NT2/D1 (cell line): ENCODE data around the gene RASL10A.

Source experiments
- DNase-seq: peaks from one replicate; pipeline ENCODE4 v3.0.0-alpha.2; 2011; ENCODE audit warnings: low read depth, low spot score
- H3K27me3 ChIP-seq: 2 replicates; pipeline ENCODE4 v1.6.0; 2011; ENCODE audit warnings: mild to moderate bottlenecking; ENCODE audit not compliant: insufficient read length, insufficient read depth
- H3K36me3 ChIP-seq: 2 replicates; pipeline ENCODE4 v1.6.1; 2011; ENCODE audit warnings: mild to moderate bottlenecking, low read length, mixed read lengths; ENCODE audit not compliant: insufficient read depth, insufficient read length
- H3K4me1 ChIP-seq: 2 replicates; pipeline ENCODE4 v1.5.1; 2011; ENCODE audit not compliant: insufficient read depth, insufficient read length
- H3K4me3 ChIP-seq: 2 replicates; pipeline ENCODE4 v1.5.1; 2011; ENCODE audit warnings: low read depth; ENCODE audit not compliant: insufficient read length
- H3K9ac ChIP-seq: 2 replicates; pipeline ENCODE4 v1.6.0; 2011; ENCODE audit warnings: low read depth; ENCODE audit not compliant: insufficient read length
- H3K9me3 ChIP-seq: 2 replicates; pipeline ENCODE4 v1.5.1; 2011; ENCODE audit warnings: mild to moderate bottlenecking, low read length; ENCODE audit not compliant: insufficient read depth
- SUZ12 ChIP-seq: IDR thresholded peaks from 2 replicates; pipeline ENCODE4 v1.6.1; 2011; ENCODE audit not compliant: insufficient read length, insufficient read depth; ENCODE audit errors: extremely low read depth
- YY1 ChIP-seq: IDR thresholded peaks from 2 replicates; pipeline ENCODE4 v1.6.1; 2011; ENCODE audit not compliant: insufficient read length, insufficient read depth
- ZNF274 ChIP-seq: IDR thresholded peaks from 2 replicates; pipeline ENCODE4 v1.6.1; 2011; ENCODE audit warnings: mild to moderate bottlenecking, low read depth, low read length

The RASL10A gene

DNA sequence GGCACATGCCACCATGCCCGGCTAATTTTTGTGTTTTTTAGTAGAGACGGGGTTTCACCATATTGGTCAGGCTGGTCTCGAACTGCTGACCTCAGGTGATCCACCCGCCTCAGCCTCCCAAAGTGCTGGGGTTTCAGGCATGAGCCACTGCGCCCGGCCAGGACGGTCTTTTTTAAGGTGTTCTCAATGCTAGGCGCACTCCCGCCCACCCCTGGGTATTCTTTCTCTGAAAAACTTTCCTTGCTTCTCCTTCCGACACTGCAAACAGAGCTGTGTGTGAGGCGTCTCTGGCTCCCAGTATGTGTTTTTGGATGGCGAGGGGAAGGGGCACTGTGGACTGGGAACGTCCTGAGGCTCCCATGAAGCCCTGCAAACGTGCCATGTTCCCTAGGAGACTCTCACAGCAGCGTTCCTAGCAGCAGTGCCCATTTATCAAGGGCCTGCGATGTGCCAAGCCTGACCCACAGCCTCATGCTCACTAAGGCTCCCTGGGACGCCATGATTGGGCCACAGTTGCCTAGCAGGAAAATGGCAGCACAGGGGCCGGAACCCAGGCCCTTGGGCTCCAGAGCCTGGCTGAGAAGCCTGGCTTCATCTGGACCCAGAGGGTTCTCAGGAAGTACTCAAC lies 2.4 kb upstream of the RASL10A start:
- H3K36me3 ChIP-seq = peaks cover 4% of the 10 kb centered on the region
- H3K9me3 ChIP-seq = no peaks in the 10 kb centered on the region; the same call in 1 of the 2 replicates
- peaks cover 9% of the 10 kb centered on the region for H3K4me1 ChIP-seq
- TF ChIP-seq ZNF274 = no peak
- TF ChIP-seq YY1 = no peak
- no peak for TF ChIP-seq SUZ12
- no peak overlapping the region for H3K4me3 ChIP-seq
- DNase-seq = no peak
- H3K27me3 ChIP-seq = peaks cover 34% of the 10 kb centered on the region
- no peak overlapping the region for H3K9ac ChIP-seq

- Histone ChIP-seq H3K4me1 (peaks cover 13% of the 10 kb centered on the region), H3K27me3 (peaks cover 34% of the 10 kb centered on the region), H3K36me3 (peaks cover 16% of the 10 kb centered on the region), H3K9me3 (no peaks in the 10 kb centered on the region; the same call in 1 of the 2 replicates), H3K9ac (peak overlapping the region; percentile 42), H3K4me3 (no peak overlapping the region)
- TF ChIP-seq ZNF274 (no peak), YY1 (no peak), SUZ12 (no peak)
- no peak for DNase-seq
Observed at GRCh38 chr22:29316141-29316828, 788 bp upstream of the RASL10A start.

- Histone ChIP-seq H3K4me1 (peaks cover 15% of the 10 kb centered on the region), H3K9me3 (no peaks in the 10 kb centered on the region; the same call in 1 of the 2 replicates), H3K9ac (peak overlapping the region; percentile 74), H3K27me3 (peaks cover 34% of the 10 kb centered on the region), H3K36me3 (peaks cover 20% of the 10 kb centered on the region), H3K4me3 (peak overlapping the region; percentile 45)
- no peak for DNase-seq
- TF ChIP-seq ZNF274 = no peak
- no peak for TF ChIP-seq SUZ12
- no peak for TF ChIP-seq YY1
Observed at GRCh38 chr22:29314537-29315285, 786 bp downstream of the RASL10A start.

DNA sequence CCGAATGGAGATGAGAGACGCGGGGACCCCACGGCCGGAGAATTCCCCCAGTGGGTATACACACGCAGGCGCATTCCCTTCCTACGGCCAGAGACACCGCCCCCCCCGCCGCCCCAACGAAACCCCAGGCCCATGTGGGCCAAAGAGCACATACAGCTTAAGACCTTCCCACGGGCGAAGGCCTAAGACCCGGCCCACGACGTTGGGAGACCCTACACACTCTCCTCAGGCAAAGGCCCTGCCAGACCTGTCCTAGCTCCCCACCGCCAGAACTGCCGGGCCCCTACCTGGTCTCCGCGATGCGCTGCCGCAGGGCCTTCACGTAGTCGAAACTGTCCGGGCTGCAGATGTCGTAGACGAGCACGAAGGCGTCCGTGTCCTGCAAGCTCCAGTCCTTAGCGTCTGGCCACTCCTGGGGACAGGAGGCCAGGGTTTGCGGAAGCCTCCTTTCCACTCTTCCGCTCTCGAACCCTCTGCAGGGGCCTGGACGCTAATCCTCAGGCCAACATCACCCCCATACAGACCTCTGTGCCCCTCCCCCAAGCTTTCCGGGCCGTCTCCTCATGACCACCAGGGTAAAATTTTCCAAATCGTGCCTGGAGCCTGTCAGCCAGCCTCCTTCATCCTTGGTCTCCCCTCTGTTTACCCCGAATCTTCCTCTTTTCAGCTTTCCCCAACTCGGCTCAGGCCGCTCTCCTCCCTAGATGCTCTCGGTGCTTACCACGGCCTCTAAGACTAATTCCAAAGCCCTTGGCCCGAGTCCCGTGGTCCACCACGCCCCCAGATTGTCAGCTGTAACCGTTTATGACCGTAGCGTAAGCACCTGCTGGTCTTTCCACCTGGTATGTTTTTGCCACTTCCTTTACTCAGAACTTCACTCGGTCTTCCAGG lies 1.7 kb downstream of the RASL10A start:
- Histone ChIP-seq H3K27me3 (peaks cover 34% of the 10 kb centered on the region), H3K4me3 (peak overlapping the region; percentile 45), H3K9ac (peak overlapping the region; percentile 74), H3K36me3 (peaks cover 21% of the 10 kb centered on the region), H3K9me3 (no peaks in the 10 kb centered on the region; the same call in 1 of the 2 replicates), H3K4me1 (peaks cover 18% of the 10 kb centered on the region)
- no peak for DNase-seq
- TF ChIP-seq YY1 = no peak
- no peak for TF ChIP-seq SUZ12
- no peak for TF ChIP-seq ZNF274

DNA sequence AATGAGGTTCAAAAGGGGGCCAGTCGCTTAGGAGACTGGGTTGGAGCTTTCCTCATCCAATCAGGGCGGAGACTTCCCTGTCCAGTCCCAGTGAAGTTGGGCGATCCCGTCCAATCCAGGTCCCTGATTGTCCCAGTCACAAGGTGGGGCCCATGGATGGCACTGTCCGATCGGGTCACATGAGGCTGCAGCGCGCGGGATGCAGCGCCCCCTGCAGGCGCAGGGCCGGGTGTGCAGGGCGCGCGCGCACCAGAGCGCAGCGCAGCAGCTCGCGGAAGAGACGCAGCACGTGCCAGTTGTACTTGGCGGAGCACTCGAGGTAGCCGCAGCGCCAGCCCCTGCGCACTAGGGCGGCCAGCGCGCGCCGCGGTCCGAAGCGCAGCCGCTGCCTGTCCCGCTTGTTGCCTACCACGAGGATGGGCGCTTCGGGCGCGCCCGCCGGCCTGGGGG lies 2.3 kb downstream of the RASL10A start:
- no peak for DNase-seq
- no peak overlapping the region for H3K9ac ChIP-seq
- TF ChIP-seq ZNF274 (no peak), SUZ12 (no peak), YY1 (no peak)
- peaks cover 27% of the 10 kb centered on the region for H3K36me3 ChIP-seq
- H3K27me3 ChIP-seq = peaks cover 34% of the 10 kb centered on the region
- H3K4me3 ChIP-seq = no peak overlapping the region
- H3K4me1 ChIP-seq = peaks cover 23% of the 10 kb centered on the region
- no peaks in the 10 kb centered on the region; the same call in 1 of the 2 replicates for H3K9me3 ChIP-seq

DNA sequence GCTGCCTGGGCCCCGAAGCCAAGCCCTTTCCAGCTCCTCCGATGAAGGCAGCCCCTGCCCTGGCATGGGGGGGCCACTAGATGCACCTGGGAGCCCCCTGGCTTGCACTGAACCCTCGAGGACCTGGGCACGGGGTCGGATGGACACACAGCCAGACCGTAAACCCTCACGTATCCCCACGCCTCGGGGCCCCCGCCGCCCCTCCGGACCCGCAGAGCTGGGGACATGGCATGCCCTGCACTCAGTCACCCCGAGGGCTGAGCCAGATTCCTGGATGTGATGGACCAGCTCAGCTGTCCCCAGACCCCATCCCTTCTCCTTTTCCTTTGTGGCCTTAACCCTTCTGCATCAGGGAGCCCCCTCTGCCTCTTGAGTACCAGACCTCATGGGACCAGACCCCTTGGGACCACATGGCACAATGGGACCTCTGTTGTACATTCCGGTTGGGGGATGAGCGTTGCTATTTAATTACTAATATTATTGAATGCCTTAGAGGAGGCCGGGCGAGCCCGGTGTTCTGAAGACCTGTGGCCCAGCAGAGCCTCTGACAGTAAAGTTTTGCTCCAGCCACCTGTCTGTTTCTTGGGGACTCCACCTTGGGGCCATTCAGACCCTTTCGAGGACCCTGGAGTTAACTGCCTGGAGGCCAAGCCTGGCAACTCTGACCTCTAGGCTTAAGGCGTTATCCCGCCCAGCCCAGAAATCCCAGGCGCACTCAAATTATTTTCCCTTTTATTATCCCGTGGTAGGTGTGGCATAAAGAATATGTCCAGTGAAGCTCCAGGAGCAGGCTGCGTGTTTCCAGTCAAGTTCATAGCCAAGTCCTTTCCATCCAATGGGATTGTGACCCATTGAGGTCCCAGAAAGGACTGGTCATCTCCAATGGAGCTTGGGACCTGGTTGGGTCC lies 3.0 kb downstream of the RASL10A start:
- peaks cover 26% of the 10 kb centered on the region for H3K4me1 ChIP-seq

More for the DNA sequence above, 3.0 kb downstream of the RASL10A start:
- H3K4me3 ChIP-seq = no peak overlapping the region
- peaks cover 29% of the 10 kb centered on the region for H3K36me3 ChIP-seq
- no peak overlapping the region for H3K9ac ChIP-seq
- H3K9me3 ChIP-seq = no peaks in the 10 kb centered on the region; the same call in 1 of the 2 replicates
- DNase-seq = no peak
- H3K27me3 ChIP-seq = peaks cover 34% of the 10 kb centered on the region
- TF ChIP-seq ZNF274 (no peak), SUZ12 (no peak), YY1 (no peak)
